Kidney tubule cell (primary cell): ENCODE measurements around the gene LUZP4.
"Not testable (repeated sequence)": the region's sequence is repeated elsewhere in the genome, so short reads cannot be mapped to it uniquely, and the experiment has no call there.

Source experiments
- DNase-seq: peaks from one replicate; pipeline ENCODE4 v3.0.0-alpha.2; 2018; ENCODE audit warnings: low spot score

The LUZP4 gene

DNA sequence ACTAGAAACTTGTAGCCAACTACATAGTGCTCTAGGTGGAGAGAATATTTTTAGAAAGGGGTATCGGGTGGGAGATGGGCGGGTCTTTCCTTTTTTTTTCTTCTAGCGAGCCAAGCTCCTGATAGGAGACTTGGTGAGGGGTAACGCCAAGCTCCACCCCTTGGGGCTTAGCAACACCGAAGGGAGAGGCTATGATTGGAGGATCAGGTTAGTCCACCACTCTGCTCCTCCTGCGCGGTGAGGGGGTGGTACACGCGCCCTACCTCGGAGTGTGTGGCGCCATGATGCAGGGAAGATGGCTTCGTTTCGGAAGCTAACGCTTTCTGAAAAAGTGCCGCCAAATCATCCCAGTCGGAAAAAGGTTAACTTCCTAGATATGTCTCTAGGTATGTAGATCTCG is at the start of gene LUZP4:
LUZP4 (plus strand) TSS at position 251 of the 400 bp plus-strand sequence; CDS start at position 296, 45 bp downstream.
- no peak for DNase-seq

- no peak for DNase-seq
These were observed 37.9 kb upstream of the LUZP4 start for GRCh38 chrX:115251458-115252233.

GRCh38 chrX:115255003-115255402 is 34.5 kb upstream of the LUZP4 start:
- no peak for DNase-seq

DNA sequence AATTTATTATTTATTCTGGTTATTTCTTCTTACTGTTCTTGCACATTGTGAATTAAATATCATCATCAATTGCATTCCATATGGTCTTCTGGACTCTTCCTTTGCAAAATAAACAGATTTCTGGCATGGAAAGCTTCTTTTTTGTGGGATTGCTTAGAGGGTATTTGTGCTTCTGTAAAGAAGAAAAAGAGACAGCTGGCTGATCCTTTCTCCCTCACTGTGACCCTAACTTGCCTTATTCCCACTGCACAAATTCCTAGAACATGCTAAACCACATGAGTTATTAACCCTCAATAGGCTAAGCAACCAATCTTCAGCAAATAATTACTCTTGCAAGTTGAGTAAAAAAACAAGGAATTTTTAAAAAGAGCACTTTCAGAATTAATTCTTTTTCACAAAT is 31.8 kb upstream of the LUZP4 start:
- DNase-seq = no peak

- peak; percentile 16 for DNase-seq
These were observed 30.2 kb upstream of the LUZP4 start for GRCh38 chrX:115259238-115259875.

- peak; percentile 34 for DNase-seq
These were observed 29.2 kb upstream of the LUZP4 start for GRCh38 chrX:115260330-115260729.

DNA sequence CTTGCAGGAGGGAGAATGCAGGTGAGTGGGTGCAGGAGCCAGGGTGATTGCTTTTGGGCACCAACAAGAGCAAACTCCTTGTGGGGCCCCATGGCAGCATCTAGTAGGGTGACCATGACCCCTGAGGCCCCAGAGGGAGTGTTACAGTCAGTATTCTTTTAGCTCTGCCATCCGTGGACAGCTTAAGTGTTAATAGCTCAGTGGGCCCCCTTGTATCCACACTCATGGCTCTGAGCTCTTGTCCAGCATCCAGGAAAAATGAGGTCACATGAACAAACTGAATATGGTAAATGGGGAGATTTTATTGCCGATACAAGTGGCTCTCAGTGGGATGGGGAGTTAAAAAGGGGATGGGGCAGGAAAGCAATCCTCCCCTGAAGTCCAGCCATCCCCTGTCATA is 28.4 kb upstream of the LUZP4 start:
- DNase-seq = no peak

DNA sequence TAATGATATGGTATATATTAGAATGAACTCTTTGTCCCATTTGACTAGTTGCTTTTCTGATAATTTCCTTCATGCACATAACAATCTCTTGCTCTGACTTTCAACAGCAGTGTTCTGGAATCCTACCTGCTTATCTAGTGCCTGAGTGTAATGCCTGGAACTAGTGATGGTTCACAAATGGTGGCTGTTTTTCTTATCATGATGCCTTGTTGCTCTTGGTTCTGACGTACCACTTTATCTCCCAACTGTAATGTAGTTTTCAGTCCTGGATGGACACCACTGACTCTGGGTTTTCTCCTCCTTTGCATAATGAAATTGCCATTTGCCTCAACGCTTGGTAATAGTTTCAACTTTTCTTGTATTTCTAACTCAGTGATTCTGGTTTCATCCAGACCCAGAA is 25.5 kb upstream of the LUZP4 start:
- DNase-seq = no peak

- no peak for DNase-seq
These were observed 23.2 kb upstream of the LUZP4 start for GRCh38 chrX:115266300-115266699.

- DNase-seq = peak; percentile 11
These were observed 21.1 kb upstream of the LUZP4 start for GRCh38 chrX:115268421-115268820.

- DNase-seq = no peak
These were observed 20.3 kb upstream of the LUZP4 start for GRCh38 chrX:115269051-115269683.

GRCh38 chrX:115284877-115285276 is 4.6 kb upstream of the LUZP4 start:
- no peak for DNase-seq

GRCh38 chrX:115297189-115297588 is 7.7 kb downstream of the LUZP4 start:
- DNase-seq = no peak

- no peak for DNase-seq
These were observed 21.6 kb downstream of the LUZP4 start for GRCh38 chrX:115311139-115311538.

- peak; percentile 4 for DNase-seq
These were observed 22.1 kb downstream of the LUZP4 start for GRCh38 chrX:115311601-115312001.

DNA sequence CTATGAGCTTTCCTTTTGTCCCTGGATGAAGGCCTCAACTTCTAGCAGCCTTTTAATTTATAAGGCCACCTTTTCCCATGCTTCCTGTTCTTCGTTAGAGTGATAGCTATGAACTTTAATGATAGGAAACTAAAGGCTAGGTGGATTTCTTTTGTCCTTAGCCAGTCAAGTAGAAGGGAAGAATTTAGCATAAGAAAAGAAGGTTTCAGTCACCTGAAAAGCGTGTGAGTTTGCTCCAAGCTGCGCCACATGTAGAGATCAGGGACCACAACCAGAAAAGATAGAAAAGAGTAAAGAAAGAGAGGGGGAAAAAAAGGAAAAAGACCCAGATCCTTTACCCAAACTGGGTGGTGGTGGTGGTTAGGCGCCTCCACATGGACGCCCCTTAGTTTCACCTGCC is 28.6 kb downstream of the LUZP4 start:
- no peak for DNase-seq

DNA sequence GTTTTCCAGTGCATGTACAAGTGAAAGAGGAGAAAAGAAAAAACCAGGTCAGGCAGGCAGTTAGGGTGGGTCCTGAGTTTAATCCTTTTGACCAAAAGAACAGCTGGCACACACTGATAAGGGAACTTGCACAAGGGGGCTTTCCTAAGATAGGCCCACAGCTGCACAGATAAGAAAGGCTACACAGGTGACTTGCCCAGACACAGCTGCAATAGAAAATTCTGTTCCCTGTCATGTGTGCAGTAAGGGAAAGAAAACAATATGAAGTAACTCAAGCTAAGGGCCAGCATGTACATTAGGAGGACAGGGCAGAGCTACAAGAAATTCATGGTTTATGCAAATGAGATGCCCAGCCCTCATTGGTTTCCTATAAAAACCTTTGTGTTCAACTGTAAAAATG is 32.9 kb downstream of the LUZP4 start:
- no peak for DNase-seq

- peak; percentile 2 for DNase-seq
These were observed 34.7 kb downstream of the LUZP4 start for GRCh38 chrX:115324194-115324593.

- DNase-seq = not testable (repeated sequence)
These were observed 39.8 kb downstream of the LUZP4 start for GRCh38 chrX:115329282-115329681.

- peak; percentile 71 for DNase-seq
These were observed 41.1 kb downstream of the LUZP4 start for GRCh38 chrX:115330498-115331168.

DNA sequence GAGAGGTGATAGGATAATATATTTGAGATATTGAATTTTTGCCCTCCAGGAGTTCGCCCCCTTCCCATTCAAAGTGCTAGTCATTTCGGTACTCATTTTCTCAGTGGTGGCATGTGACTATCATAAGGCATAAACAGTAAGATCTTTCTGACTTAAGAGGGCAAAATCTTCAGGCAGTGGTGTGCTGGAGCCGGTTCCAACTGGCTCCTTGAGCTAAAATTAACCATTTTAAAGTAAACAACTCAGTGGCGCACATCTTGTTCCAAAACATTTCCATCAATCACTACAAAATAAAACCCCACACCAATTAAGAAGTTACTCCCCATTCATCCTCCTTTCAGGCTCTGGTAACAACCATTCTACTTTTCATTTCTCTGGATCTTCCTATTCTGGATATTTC is 43.3 kb downstream of the LUZP4 start:
- DNase-seq = no peak

DNA sequence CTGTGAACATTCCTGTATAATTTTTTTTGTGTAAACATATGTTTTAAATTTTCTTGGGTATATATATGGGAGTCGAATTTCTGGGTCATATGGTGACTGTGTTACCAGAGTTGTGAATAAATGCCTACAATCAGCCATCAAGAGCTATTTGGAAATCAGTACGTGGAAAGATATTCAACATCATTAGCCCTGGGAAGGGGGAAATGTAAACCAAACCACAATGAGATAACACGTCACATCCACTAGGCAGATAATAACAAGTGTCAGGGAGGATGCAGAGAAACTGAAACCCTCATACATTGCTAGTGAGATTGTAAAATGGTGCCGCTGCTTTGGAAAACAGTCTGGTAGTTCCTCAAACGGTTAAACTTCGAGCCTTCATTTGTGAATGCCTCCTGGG is 43.9 kb downstream of the LUZP4 start:
- no peak for DNase-seq
